Epidermal melanocyte (primary cell): ENCODE data around the gene NPEPL1.

Experiments used
- DNase-seq: peaks from one replicate; pipeline ENCODE4 v3.0.0; 2011; ENCODE audit warnings: low spot score; ENCODE audit not compliant: insufficient read length

The NPEPL1 gene

GRCh38 chr20:58700121-58700821, 7.7 kb downstream of the NPEPL1 start:
- DNase-seq = no peak

- DNase-seq = no peak
These were observed 8.2 kb downstream of the NPEPL1 start for GRCh38 chr20:58700823-58701222.

DNA sequence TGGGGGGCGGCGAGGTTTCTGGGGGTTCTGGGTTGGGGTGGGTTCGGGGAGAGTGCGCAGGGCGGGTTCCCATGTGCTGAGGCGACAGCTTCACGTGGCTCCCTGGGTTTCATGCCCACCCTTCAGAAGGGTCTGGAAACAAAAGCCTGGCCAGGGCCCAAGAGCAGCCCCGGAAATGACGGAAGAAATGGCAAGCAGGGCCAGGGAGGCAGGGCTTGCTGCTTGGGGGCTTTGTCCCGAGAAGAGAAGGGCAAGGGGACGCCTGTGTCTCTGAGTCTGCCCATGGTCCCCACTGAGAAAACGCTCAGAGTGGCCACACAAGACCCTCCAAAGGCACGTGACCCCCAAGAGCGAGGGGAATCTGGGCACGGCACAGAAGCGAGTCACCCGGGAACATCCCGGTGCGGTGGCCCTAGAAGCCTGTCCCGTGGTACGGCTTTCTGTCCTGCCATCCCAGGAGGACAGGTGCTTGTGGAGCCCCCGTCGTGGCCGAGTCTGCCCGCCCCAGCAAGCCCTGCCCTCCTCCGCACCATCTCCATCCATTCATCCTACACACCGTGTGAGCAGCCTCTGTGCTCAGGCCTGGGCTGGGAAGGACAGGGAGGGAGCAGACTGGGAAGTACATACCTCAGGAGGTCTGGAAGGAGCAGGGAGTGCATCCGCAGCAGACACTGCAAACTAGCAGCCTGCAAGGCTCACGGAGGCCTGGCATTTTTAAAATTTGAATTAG, 9.0 kb downstream of the NPEPL1 start:
- DNase-seq = no peak

DNA sequence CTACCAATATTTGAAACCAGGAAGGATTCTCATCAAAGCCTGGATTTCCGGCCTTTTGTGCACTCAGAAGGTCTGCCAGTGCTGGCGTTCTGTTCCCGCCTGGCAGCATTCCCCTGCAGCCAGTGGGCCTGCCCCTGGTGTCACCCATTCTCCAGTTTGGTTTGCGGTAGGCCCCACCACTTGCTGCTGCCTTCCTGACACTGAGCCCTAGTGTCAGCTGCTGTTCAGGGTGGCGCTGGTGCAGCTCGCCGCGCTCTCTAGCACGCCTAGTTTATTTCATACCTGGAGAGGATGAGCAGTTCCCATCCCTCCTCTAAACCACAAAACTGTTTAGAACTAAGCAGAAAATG, 9.5 kb downstream of the NPEPL1 start:
- no peak for DNase-seq

DNA sequence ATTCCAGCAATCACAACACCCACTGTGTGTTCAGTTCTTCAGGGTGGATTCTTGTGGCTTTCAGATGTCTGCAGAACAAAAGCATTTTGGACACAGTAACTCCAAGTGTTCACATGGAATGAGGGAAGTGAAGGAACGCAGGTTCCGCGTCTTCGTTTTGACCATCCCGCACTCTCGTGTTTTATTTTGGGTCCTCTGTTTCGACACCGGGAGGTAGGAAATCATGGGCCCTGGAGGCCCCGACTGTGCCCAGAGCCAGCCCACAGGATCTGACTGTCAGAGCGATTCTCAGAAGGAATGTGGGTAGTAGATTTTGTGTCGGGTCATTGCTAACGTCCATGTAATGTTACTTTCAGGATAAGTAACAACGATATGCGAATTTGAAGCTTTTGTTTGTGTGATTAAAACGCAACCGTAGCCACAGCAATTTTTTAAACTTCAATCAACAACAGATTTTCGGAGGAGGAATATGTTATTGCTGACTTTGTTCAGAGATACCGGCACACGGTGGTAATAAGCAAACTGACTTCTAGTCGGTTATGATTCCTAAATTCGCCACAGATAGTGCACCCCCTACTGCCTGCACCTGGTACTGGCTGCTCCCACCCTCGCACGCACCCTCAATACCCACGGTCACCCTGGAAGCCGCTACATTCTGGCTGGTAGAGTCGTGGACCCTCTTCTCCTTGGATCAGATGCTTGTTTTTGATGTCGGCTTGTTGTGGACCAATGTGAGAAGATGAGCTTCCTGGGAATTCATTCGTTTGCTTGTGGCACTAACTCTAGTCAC, 10.5 kb downstream of the NPEPL1 start:
- DNase-seq = no peak

GRCh38 chr20:58703765-58704371, 11.3 kb downstream of the NPEPL1 start:
- no peak for DNase-seq

GRCh38 chr20:58705208-58705926, 12.8 kb downstream of the NPEPL1 start:
- DNase-seq = no peak

DNA sequence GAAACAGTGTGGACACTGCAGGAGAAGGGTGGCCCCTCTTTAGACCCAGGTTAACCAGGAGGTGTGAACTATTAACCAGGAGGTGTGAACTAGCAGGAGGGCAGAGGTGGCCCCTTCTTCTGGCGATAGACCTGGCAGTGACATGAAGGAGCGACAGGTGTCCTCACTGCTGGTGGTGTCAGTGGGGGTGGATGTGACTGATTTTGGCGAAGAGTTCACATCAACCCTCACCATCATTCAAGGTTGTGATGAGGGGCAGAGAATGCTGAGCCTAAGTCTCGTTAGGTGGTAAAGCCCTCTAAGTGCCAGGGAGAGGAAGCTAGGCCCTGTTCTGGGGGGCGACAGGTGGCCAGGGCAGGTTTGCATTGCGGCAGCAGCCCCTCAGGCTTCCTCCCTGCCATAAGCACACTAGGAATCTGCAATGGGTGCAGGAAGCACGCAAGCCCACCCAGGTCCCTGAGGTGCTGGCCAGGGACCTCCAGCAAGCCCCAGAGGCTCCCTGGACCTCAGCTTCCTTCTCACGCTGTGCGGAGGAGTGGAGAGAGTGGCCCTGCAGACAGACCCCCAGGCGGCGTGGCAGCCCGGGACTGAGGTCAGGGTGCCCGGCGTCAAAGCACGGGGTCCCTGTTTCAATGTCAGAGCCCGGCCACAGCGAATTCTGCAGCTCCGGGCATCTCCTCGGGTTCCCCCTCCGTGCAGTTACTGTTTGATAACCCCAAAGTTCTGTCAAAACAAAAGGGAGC, 13.7 kb downstream of the NPEPL1 start:
- no peak for DNase-seq

- DNase-seq = no peak
These were observed 14.5 kb downstream of the NPEPL1 start for GRCh38 chr20:58706975-58707681.

GRCh38 chr20:58707770-58708169, 15.2 kb downstream of the NPEPL1 start:
- no peak for DNase-seq

DNA sequence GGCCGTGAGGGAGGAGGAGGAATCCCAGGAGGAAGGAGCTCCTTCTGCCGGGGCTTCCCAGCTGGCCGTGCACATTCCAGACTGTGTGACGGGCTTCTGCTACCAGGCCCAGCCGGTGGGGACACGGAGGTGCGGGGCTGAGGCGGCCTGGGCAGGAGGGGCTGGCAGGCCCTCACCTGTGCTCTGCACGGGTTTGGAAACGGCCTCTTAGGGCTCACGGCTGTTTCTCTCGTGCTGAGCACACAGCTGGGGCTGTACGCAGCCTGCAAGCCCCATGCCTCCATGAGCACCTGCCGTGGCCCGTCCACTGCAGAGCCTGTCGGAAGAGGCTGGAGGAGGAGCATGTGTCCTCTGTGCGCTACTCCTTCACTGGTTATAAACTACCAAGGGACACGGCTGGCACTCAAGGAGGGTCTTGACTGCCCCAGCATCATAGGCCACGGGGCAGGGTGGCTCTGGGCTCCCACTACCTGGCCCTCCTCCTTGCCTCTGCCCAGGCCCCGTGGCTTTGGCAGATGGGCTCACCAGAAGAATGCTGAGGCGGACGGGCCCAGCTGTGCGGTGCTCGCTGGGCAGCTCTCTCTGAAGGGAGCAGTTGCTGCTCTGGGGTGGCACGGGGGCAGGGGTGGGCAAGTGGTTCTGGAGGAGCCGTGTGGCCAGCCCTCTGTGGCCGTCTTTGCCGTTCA, 15.8 kb downstream of the NPEPL1 start:
- DNase-seq = no peak

DNA sequence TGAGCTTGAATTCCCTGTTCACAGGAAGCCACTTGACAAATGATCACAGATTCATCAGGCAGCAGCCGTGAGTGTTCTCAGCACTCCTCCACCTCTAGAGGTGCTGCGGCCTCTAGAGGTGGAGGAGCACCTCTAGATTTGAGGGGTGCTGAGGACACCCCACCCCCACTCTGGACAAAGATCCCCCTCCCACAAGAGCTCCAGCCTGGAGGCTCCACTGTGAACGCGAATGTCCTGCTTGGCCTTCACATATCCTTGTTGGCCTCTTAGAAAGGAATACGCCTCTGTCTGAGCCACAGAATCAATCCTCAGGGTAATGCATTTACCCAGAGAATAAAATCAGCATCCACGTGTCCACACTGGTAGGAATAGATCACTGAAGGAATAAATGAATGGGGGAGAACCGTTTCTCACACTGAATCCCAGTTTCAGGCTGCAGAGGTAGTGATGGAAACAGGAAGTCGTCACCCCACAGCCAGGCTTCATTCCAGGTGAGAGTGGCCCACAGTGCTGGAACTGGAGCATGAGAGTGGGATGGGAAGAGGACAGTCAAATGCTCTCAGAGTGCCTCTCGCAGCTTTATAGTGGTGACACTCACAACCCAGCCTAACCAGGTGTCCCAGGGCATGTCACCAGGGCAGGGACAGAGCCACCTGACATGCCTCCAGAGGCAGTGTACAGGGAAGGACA, 16.6 kb downstream of the NPEPL1 start:
- DNase-seq = no peak

GRCh38 chr20:58709703-58710039, 17.1 kb downstream of the NPEPL1 start:
- no peak for DNase-seq

DNA sequence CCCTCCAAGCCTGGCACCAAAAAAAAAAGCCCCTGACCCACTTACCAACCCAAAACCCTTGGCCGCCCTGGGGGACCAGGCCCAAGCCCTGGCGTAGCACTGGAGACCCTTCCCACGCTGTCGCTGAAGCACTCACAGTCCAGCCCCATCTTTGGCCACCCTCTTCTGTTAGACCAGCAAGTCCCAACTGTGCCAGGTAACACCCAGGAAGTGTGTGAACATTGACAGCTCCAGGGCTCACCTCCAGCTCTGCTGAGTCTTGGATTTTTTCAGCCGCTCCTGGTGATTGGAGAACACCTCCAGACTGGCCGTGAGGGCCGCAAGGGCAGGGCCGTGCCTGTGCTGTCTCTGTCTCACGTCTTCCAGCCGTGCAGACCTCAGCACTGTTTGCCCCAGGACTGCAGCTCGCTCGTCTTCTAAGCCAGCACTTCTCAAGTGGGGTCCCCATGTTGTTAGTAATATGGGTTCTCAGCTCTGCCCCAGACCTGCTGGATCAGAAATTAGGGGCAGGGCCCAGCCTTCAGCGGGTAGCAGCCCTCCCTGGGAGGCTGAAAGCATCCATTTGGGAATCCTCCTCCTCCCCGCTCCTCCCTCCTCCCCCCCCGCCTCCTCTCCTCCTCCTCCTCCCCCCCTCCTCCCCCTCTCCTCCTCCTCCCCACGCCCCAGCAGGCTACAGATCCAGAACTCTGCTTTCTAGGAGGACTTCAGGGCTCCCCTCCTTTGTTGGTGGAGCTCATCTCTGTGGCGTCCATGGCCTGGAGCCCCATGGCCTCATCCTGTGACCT, 18.1 kb downstream of the NPEPL1 start:
- DNase-seq = no peak

DNA sequence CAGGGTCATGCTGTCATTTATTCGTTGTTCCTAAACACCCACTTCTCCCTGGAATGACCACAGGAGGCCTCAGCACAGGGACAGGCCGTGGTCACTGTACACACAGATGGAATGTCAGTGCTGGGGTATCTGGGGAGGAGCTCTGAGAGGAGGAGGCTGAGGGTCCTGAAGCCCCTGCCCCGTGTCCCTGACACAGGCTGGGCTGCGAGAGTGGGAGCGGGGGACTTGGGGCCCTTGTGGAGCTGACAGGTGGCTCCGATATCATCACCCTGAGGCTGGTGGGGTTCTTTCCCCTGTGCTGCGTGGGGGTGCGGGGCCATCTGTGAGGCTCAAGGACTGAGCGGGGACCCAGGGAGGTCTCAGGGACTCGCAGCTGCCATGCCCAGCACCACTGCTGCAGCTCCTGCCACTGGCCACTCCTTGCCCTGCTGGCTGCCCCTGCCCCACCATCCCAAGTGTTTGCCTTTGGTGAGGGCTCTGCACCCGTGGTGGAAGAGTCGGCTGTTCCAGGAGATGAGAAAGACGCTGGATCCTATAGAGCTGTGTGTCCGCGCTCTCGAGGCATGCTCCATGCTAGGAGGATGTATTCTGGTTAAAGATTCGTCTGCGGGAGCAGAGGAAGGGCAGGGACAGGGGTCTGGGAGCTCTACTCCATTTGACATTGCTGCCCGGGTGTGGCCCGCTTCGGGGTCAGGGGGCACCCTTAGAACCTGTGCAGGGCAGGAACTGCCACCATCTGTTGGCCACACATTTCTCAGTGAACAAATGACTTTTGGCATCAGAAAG, 18.9 kb downstream of the NPEPL1 start:
- no peak for DNase-seq

- no peak for DNase-seq
These were observed 19.7 kb downstream of the NPEPL1 start for GRCh38 chr20:58712151-58712791.
